Mucosa of descending colon (tissue), 3 donors: ENCODE results near the gene CHST12. TPM values are rescaled to one million over a fixed set of nuclear protein-coding genes. Genes with fewer than 3 reads are reported as not detected.
A peak's percentile ranks its signal among the peaks of the same experiment; 100 is the strongest.

Experiments used
- ATAC-seq: fragments of 200-7000 bp; cut with Tn5 transposase; one replicate; pipeline ENCODE4 v1.9.1; 2020; ENCODE audit warnings: mild to moderate bottlenecking, moderate library complexity
- DNase-seq, 3 donors: peaks; one replicate each; pipeline ENCODE4 v3.0.0-alpha.2; 2020
- H3K36me3 ChIP-seq: fragments of 200-600 bp; one replicate; pipeline ENCODE4 v1.8.0; 2021; ENCODE audit warnings: low read depth, mild to moderate bottlenecking
- H3K4me1 ChIP-seq: fragments of 200-600 bp; one replicate; pipeline ENCODE4 v1.8.0; 2021; ENCODE audit warnings: low read depth, mild to moderate bottlenecking
- H3K4me3 ChIP-seq: fragments of 200-600 bp; one replicate; pipeline ENCODE4 v1.8.0; 2021; ENCODE audit warnings: mild to moderate bottlenecking
- H3K9me3 ChIP-seq: fragments of 200-600 bp; one replicate; pipeline ENCODE4 v1.8.0; 2021; ENCODE audit warnings: mild to moderate bottlenecking
- CTCF ChIP-seq: fragments of 200-600 bp; IDR thresholded peaks from one replicate; pipeline ENCODE4 v1.8.0; 2022; ENCODE audit warnings: antibody characterized with exemption, mild to moderate bottlenecking
- intact Hi-C, 2 donors: fragments of 100-400 bp; cut with DNase I in 1 of 2; cut with micrococcal nuclease in 1 of 2; formaldehyde crosslinking; loops; one replicate each; pipeline versions ENCODE4 v1.11.0 to v1.11.1; 2022; cut with DNase I, micrococcal nuclease
- total RNA-seq, 3 donors: library from RNA; stranded (reverse); fragmentation: NEBNext Ultra II Directional in 2 of 3; extraction: Animal tissue kit (Norgen Biotek cat#: 25700) in 2 of 3; gene quantifications; one replicate each; pipeline versions ENCODE4 v1.2.1 to v1.2.4, GENCODE V29; 2021 to 2023
- donor health status: DM: no; HTN: no; CAD: no; lungs with moderate emphysema.
- donor health status: DM: no; HTN: no; CAD: no.
- donor health status: DM: no; HTN: yes; CAD: no.

Gene CHST12
- total RNA-seq, 3 donors from 2014 or later, result 10.7 to 20.9 (median 12.2) TPM

GRCh38 chr7:2490181-2490651, 86.8 kb downstream of the CHST12 start:
- no peak for ATAC-seq

GRCh38 chr7:2492038-2492437, 88.6 kb downstream of the CHST12 start:
- intact Hi-C loops, result no loop called here
- Histone ChIP-seq H3K36me3 (no peaks in the 10 kb centered on the region), H3K4me3 (no peak overlapping the region), H3K4me1 (peaks cover 18% of the 10 kb centered on the region), H3K9me3 (no peaks in the 10 kb centered on the region)
- ATAC-seq (no peak), DNase-seq (no peak)
- TF ChIP-seq CTCF, result no peak

More at GRCh38 chr7:2490181-2490651, 86.8 kb downstream of the CHST12 start:
- DNase-seq, result no peak
- TF ChIP-seq CTCF, result no peak
- H3K4me3 ChIP-seq, result no peak overlapping the region
- intact Hi-C loops, result no loop called here
- no peaks in the 10 kb centered on the region for H3K9me3 ChIP-seq
- peaks cover 15% of the 10 kb centered on the region for H3K4me1 ChIP-seq
- no peaks in the 10 kb centered on the region for H3K36me3 ChIP-seq

- Histone ChIP-seq H3K9me3 (no peaks in the 10 kb centered on the region), H3K36me3 (no peaks in the 10 kb centered on the region), H3K4me1 (peaks cover 18% of the 10 kb centered on the region), H3K4me3 (no peak overlapping the region)
- ATAC-seq (peak; percentile 74), DNase-seq (peak; percentile 45 to 68 (median 53))
- intact Hi-C loops, result no loop called here
- TF ChIP-seq CTCF, result no peak
These were observed 90.1 kb downstream of the CHST12 start for GRCh38 chr7:2493205-2494164.

GRCh38 chr7:2494191-2495130, 91.0 kb downstream of the CHST12 start:
- Histone ChIP-seq H3K9me3 (no peaks in the 10 kb centered on the region), H3K36me3 (no peaks in the 10 kb centered on the region), H3K4me3 (no peak overlapping the region), H3K4me1 (peaks cover 18% of the 10 kb centered on the region)
- DNase-seq, result peak in 1 of 3 donors; percentile 62
- ATAC-seq, result peak; percentile 61
- intact Hi-C loops, result no loop called here
- no peak for TF ChIP-seq CTCF

GRCh38 chr7:2495418-2496299, 92.2 kb downstream of the CHST12 start:
- Histone ChIP-seq H3K4me3 (no peak overlapping the region), H3K9me3 (no peaks in the 10 kb centered on the region), H3K4me1 (peaks cover 18% of the 10 kb centered on the region), H3K36me3 (no peaks in the 10 kb centered on the region)
- intact Hi-C loops, result no loop called here
- DNase-seq, result no peak
- peak; percentile 56 for ATAC-seq
- TF ChIP-seq CTCF, result no peak
